Uterus (tissue), 4 donors: Measurements from ENCODE around the gene DPH7. TPM values are rescaled to one million over a fixed set of nuclear protein-coding genes. Genes with fewer than 3 reads are reported as not detected.
"Not testable (repeated sequence)": the region's sequence is repeated elsewhere in the genome, so short reads cannot be mapped to it uniquely, and the experiment has no call there.

ENCODE experiments used
- DNase-seq, 2 donors: peaks; one replicate each; pipeline ENCODE4 v3.0.0-alpha.2; 2019 to 2020
- H3K27ac ChIP-seq, 2 donors: fragments of 200-600 bp; sonication (generic); 1 replicate in 1 of 2; 2 replicates in 1 of 2; pipeline ENCODE4 v1.5.1; 2016 to 2018
- H3K27me3 ChIP-seq, 2 donors: fragments of 200-600 bp; sonication (generic); one replicate each; pipeline ENCODE4 v1.5.1; 2018 to 2019; ENCODE audit warnings: control low read depth in 1 of 2
- H3K36me3 ChIP-seq, 2 donors: fragments of 200-600 bp; sonication (generic); one replicate each; pipeline ENCODE4 v1.5.1; 2019; ENCODE audit warnings: control low read depth in 1 of 2
- H3K4me1 ChIP-seq, 2 donors: fragments of 200-600 bp; sonication (generic); one replicate each; pipeline ENCODE4 v1.5.1; 2018 to 2019; ENCODE audit warnings: control low read depth in 1 of 2
- H3K4me3 ChIP-seq, 2 donors: fragments of 200-600 bp; sonication (generic); 1 replicate in 1 of 2; 2 replicates in 1 of 2; pipeline ENCODE4 v1.5.1; 2018 to 2019; ENCODE audit warnings: mild to moderate bottlenecking in 1 of 2
- H3K9me3 ChIP-seq, 2 donors: fragments of 200-600 bp; sonication (generic); one replicate each; pipeline ENCODE4 v1.5.1; 2019; ENCODE audit warnings: control low read depth in 1 of 2
- CTCF ChIP-seq, 4 experiments: fragments of 200-600 bp in 2 of 4; fragments of 450-650 bp in 2 of 4; sonication (generic) in 2 of 4; IDR thresholded peaks; one replicate each; pipeline ENCODE4 v1.5.1; 2016 to 2019; ENCODE audit warnings: antibody characterized with exemption in 4 of 4, mild to moderate bottlenecking in 2 of 4, moderate library complexity in 1 of 4
- POLR2A ChIP-seq, 2 donors: fragments of 450-650 bp; IDR thresholded peaks; one replicate each; pipeline ENCODE4 v1.6.1; 2016; ENCODE audit warnings: antibody characterized with exemption in 2 of 2, mild to moderate bottlenecking in 1 of 2, moderate library complexity in 1 of 2
- intact Hi-C: fragments of 100-400 bp; cut with DNase I; formaldehyde crosslinking; loops from one replicate; pipeline ENCODE4 v1.15.1; 2023; ENCODE audit warnings: low total_unique reads
- total RNA-seq, 4 donors: library from RNA; depleted of rRNA in 3 of 4; stranded (reverse); fragments of >200 nt in 3 of 4; gene quantifications; one replicate each; pipeline versions ENCODE4 v1.1.0 to v1.2.4, GENCODE V29; 2014 to 2023
- donor health status: DM: yes; HTN: yes; CAD: no.

The DPH7 gene
- total RNA-seq, 4 donors from 2014 or later = 31.3 to 42.4 (median 38.4) TPM

GRCh38 chr9:137519553-137519952, 59.2 kb downstream of the DPH7 start:
- no peaks in the 10 kb centered on the region for H3K4me1 ChIP-seq
- H3K36me3 ChIP-seq = no peaks in the 10 kb centered on the region
- H3K27ac ChIP-seq = no peak overlapping the region
- H3K9me3 ChIP-seq = no peaks in the 10 kb centered on the region
- H3K4me3 ChIP-seq = no peak overlapping the region
- no peak for TF ChIP-seq CTCF (IDR thresholded peaks at IDR 0.05)
- no peak for TF ChIP-seq POLR2A (IDR thresholded peaks at IDR 0.05)
- intact Hi-C loops = no loop called here
- DNase-seq = no peak
- H3K27me3 ChIP-seq = no peaks in the 10 kb centered on the region

- H3K36me3 ChIP-seq, H3K27ac ChIP-seq, H3K27me3 ChIP-seq, H3K4me3 ChIP-seq, DNase-seq, H3K4me1 ChIP-seq, intact Hi-C loops, H3K9me3 ChIP-seq: not testable (repeated sequence)
These were observed 59.9 kb downstream of the DPH7 start for GRCh38 chr9:137518661-137519459.

- Histone ChIP-seq H3K9me3 (no peaks in the 10 kb centered on the region), H3K27ac (no peak overlapping the region), H3K36me3 (no peaks in the 10 kb centered on the region), H3K27me3 (no peaks in the 10 kb centered on the region), H3K4me3 (no peak overlapping the region), H3K4me1 (no peaks in the 10 kb centered on the region)
- no peak for TF ChIP-seq CTCF (IDR thresholded peaks at IDR 0.05)
- TF ChIP-seq POLR2A (IDR thresholded peaks at IDR 0.05) = no peak
- no peak for DNase-seq
- intact Hi-C loops = no loop called here
These were observed 62.4 kb downstream of the DPH7 start for GRCh38 chr9:137516144-137516917.

- H3K36me3 ChIP-seq = no peaks in the 10 kb centered on the region
- no peaks in the 10 kb centered on the region for H3K9me3 ChIP-seq
- no peak overlapping the region for H3K27ac ChIP-seq
- no peak for DNase-seq
- no peaks in the 10 kb centered on the region for H3K27me3 ChIP-seq
- no peaks in the 10 kb centered on the region for H3K4me1 ChIP-seq
- intact Hi-C loops = no loop called here
- H3K4me3 ChIP-seq = no peak overlapping the region
- TF ChIP-seq POLR2A (IDR thresholded peaks at IDR 0.05) (no peak), CTCF (IDR thresholded peaks at IDR 0.05) (no peak)
These were observed 63.4 kb downstream of the DPH7 start for GRCh38 chr9:137515338-137515724.

GRCh38 chr9:137514691-137515337, 63.9 kb downstream of the DPH7 start:
- no peaks in the 10 kb centered on the region for H3K36me3 ChIP-seq
- no peak overlapping the region for H3K27ac ChIP-seq
- intact Hi-C loops = no loop called here
- H3K27me3 ChIP-seq = no peaks in the 10 kb centered on the region
- H3K9me3 ChIP-seq = no peaks in the 10 kb centered on the region
- no peak overlapping the region for H3K4me3 ChIP-seq
- no peaks in the 10 kb centered on the region for H3K4me1 ChIP-seq
- TF ChIP-seq POLR2A (IDR thresholded peaks at IDR 0.05) (no peak), CTCF (IDR thresholded peaks at IDR 0.05) (no peak)
- DNase-seq = no peak

GRCh38 chr9:137513801-137514570, 64.7 kb downstream of the DPH7 start:
- intact Hi-C loops, H3K9me3 ChIP-seq, H3K27ac ChIP-seq, H3K4me3 ChIP-seq, H3K27me3 ChIP-seq, H3K36me3 ChIP-seq, DNase-seq, H3K4me1 ChIP-seq: not testable (repeated sequence)

GRCh38 chr9:137513136-137513535, 65.6 kb downstream of the DPH7 start:
- DNase-seq, H3K36me3 ChIP-seq, H3K27me3 ChIP-seq, H3K9me3 ChIP-seq, intact Hi-C loops, H3K4me3 ChIP-seq, H3K4me1 ChIP-seq, H3K27ac ChIP-seq: not testable (repeated sequence)
